CD4-positive, alpha-beta T cell treated with Interleukin-17A for 1 hour (primary cell): ENCODE data around the gene CACUL1.

Experiments
- DNase-seq: peaks from one replicate; pipeline ENCODE4 v3.0.0-alpha.2; 2020

The CACUL1 gene

GRCh38 chr10:118633786-118634185 is 121.0 kb downstream of the CACUL1 start:
- no peak for DNase-seq

- no peak for DNase-seq
Measured at GRCh38 chr10:118629211-118629610, 125.6 kb downstream of the CACUL1 start.

GRCh38 chr10:118628397-118628796 is 126.4 kb downstream of the CACUL1 start:
- DNase-seq, result no peak

- no peak for DNase-seq
Measured at GRCh38 chr10:118626953-118627352, 127.8 kb downstream of the CACUL1 start.
